ENCODE measurements around the gene LRCOL1.

LRCOL1 gene

DNA sequence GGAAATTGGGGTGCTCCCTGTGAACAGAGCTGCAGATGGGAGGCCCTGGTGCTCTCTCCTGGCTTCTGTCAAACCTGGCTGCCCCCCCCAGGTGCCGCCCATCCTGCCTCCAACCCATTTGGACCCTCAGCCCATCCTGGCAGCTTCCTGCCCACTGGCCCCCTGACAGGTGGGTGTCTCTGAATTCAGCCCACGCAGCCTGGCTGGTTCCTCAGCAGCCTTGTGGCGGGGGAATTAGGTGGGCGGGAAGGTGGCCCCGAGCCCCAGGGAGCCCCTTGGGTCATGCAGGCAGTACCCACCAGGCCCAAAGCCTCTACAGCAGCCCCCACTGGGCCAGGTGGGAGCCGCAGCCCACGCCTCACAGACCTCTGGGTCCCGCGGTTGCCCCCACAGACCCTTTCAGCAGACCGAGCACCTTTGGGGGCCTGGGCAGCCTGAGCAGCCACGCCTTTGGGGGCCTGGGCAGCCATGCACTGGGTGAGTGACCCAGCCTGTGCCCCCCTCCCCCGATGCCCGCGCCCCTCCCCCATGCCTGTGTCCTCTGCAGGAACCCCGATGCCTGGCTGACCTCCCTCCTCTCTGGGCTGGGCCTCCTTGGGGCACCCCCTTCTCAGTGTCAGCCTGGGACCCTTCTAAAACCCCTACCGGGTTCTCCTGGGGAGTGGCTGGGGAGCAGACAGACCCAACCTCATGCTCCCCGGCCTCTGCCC, 28.9 kb downstream of the LRCOL1 start:
- DNase-seq: no peak

- DNase-seq: no peak
Measured at GRCh38 chr12:132580701-132581292, 29.6 kb downstream of the LRCOL1 start.

DNA sequence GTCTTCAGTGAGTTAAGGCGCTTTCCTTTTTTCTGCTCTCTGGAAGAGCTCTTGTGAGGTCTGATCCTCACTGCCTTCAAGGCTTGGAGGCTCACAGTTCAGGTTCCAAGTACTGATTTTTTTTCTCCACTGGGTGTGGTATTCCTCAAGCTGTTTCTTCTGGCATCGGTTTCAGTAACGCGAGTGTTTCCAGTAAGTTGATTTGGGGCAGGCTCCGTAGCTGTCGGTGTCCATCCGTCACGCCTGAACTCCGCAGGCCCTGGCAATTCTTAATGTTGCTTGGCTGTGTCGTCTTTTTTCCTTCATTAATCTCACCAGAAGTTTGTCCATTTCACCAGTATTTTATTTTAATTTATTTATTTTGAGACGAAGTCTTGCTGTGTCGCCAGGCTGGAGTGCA, 30.6 kb downstream of the LRCOL1 start:
- DNase-seq: no peak

GRCh38 chr12:132578826-132579225, 31.6 kb downstream of the LRCOL1 start:
- DNase-seq: no peak

GRCh38 chr12:132578118-132578517, 32.3 kb downstream of the LRCOL1 start:
- no peak for DNase-seq

GRCh38 chr12:132577191-132577920, 33.0 kb downstream of the LRCOL1 start:
- no peak for DNase-seq

DNA sequence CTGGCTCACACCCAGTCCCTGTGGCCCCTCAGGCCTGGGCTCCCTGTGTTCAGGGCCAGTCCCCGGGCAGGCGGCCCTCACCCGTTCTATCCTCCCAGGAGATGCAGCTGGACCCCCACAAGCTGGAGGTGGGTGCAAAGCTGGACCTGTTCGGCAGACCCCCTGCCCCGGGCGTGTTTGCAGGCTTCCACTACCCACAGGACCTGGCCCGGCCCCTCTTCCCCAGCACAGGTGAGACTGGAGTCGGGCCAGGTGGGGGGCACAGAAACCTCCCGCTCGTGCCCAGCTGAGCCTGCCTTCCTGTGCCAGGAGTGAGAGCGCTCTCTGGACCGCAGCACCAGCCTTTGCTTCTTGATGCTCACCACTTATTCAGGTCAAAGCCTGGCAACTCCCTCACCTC, 33.7 kb downstream of the LRCOL1 start:
- no peak for DNase-seq

- no peak for DNase-seq
Measured at GRCh38 chr12:132575661-132576060, 34.7 kb downstream of the LRCOL1 start.

GRCh38 chr12:132574271-132574996, 35.9 kb downstream of the LRCOL1 start:
- DNase-seq: no peak

DNA sequence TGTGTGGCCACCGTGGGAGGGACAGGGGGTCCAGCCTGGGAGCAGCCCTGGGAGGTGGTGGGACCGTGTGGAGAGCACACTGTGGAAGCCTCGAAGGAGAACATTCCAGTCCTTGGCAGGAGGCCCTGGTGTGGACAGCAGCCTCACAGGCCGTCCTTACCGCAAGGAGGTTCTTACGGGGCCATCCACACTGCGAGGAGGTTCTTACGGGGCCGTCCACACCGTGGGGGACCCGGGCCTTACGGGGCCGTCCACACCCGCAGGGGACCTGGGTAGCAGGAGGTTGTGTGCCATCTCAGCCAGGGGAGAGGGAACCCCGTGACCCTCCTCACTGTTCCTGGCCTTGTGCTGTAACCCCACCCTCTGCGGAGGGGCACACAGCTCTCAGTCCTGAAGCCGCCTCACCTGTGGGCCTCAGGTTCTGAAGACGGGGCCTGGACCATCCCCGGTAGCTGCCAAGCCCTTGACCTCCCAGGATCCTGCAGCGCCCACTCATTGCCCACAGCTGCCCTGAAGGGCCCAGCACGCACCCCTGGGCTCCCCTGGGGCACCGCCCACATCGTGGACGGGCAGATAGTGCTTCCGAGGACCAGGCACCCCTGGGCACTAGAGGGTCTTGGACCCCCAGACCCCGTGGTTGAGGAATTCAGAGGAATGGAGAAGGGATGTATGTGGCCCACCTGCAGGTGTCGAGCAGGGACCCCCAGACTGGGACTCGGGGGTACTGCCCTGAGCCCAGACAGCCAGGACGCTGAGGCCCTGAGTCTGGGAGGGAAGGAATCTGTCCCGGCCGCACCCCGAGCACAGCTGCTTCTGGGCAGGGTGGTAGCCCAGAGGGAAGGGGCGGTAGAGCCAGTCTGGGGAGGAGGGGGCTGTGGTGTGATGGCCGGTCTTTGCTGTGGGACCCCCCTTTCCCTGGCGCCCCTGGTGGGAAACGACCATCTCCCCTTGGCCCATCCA, 37.3 kb downstream of the LRCOL1 start:
- DNase-seq: no peak

DNA sequence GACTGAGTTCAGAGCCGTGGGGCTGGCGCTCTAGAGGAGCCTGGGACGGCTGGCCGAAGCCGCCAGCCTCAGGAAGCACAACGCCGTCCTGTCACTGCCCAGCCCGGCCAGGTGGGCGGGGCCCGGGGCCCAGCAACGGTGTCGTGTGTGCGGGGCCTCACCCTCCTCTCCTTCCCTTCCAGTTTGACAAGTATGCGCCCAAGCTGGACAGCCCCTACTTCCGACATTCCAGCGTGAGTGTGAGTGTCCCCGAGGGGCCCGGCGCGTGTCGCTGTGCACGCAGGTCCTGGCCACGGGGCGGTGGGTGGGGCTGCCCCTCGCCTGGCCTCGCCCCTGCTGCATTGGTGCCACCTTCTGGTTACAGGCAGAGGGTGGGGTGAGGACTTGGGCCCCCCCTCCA, 38.3 kb downstream of the LRCOL1 start:
- DNase-seq: no peak

- DNase-seq: no peak
Measured at GRCh38 chr12:132571598-132571997, 38.8 kb downstream of the LRCOL1 start.

- DNase-seq: no peak
Measured at GRCh38 chr12:132571051-132571450, 39.3 kb downstream of the LRCOL1 start.

DNA sequence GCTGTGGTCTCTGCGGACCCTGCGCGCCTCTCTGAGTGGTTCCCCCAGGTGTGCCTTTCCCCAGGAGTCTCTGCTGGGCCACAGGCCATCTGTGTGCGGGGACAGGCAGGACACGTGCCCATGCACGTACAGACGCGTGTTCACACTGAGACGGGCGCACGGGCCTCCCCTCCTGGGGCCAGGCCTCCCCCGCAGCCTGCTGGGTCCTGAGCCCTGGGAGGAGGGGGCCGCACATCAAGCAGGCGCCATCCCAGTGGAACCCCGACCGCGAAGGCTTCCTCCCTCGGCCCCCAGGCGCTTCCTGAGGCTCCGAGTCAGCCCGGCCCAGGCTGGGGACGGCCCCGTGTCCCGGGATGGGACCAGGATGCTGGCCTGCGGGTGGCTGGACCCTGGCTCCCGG, 39.7 kb downstream of the LRCOL1 start:
- DNase-seq: no peak

DNA sequence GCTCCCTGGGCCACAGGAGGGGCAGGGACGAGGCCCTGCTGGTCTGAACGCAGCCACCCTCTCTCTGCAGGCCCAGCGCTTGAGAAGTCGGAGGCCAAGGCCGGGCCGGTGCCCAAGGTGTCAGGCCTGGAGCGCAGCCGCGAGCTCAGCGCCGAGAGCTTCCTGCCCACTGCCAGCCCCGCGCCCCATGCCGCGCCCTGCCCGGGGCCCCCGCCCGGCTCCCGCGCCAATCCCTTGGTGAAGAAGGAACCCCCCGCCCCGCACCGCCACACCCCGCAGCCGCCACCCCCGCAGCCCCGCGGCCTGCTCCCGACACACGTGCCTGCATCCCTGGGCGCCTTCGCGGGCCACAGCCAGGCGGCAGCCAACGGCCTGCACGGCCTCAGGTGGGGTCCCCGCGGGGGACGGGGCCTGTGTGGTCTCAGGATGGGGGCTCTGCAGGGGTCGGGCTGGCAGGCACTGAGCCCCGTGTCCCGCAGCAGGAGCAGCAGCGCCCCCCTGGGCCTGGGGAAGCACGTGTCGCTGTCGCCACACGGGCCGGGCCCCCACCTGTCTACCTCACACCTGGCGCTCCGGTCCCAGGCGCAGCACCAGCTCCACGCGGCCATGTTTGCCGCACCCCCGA, 40.4 kb downstream of the LRCOL1 start:
- no peak for DNase-seq

DNA sequence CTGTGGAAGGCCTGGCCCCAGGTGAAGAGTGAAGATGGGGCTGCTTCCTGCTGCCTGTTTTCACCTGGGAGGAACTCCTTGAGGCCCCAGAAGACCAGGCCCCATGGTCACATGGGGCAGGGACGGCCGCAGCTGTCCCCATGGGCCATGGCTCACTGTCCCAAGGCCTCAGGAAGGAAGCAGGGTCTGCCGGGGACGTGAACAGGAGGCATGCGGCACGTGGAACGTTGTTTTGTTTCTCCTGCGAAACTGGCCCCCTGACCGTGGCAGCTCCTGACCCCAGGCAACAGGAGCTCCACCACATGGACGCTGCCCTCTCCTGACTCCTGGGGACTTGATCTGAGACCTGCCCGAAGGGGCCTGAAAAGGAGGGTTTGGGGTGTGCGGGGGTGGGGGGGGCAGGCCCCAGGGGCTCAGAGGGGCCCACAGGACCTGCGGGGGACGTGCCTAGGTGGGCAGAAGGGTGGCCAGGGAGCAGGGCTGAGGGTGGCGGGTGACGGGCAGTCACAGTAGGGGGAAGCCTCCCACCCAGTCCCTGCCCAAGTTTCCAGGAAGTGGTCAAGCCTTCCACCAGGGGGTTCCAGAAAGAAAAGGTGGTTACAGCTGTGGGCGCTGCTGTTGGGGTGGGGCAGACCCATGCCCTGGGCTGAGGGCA, 41.4 kb downstream of the LRCOL1 start:
- no peak for DNase-seq

GRCh38 chr12:132568301-132568700, 42.1 kb downstream of the LRCOL1 start:
- DNase-seq: no peak

DNA sequence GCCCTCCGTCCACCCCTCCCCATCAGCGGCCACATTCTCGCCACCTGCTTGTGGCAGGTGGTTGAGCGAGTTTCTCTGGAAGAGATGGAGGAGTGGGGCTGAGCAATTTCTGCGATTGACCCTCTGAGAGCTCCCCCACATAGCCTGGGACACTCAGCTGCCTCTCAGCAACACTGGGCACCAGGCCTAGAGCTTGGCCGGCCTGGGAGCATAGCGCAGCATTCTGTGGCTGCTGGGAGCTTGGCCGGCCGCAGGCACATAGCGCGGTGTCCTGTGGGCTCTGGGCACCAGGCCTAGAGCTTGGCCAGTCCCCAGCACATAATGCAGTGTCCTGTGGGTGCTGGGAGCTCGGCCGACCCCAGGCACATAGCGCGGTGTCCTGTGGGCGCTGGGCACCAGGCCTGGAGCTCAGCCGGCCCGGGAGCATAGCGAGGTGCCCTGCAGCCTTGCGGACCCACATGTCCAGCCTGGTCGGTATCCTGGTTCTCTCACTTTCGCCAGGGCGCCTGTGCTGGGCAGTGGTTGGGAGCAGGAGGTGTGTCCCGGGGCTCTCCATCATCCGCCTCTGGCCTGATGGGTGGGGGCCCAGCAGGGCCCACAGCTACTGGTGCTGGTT, 43.8 kb downstream of the LRCOL1 start:
- no peak for DNase-seq

DNA sequence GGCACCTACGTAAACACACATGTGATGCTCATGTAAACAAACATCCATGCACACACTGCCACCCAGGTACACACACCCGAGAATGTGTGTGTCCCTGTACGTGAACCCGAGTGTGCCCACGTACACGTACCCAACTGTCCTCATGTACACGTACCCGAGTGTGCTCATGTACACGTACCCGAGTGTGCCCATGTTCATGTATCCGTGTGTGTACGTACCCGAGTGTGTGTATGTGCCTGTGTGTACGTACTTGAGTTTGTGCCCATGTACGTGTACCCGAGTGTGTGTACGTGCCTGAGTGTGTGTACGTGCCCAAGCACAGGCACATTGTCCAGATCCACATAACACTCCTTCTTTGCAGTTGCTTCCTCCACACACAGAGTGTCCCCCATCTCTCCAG, 45.0 kb downstream of the LRCOL1 start:
- DNase-seq: no peak

- no peak for DNase-seq
Measured at GRCh38 chr12:132563911-132564310, 46.5 kb downstream of the LRCOL1 start.

GRCh38 chr12:132562489-132563021, 47.8 kb downstream of the LRCOL1 start:
- no peak for DNase-seq

All from bone marrow (tissue), 2 donors.